ENCODE data around the gene SEPTIN11. TPM values are rescaled to one million over a fixed set of nuclear protein-coding genes. Genes with fewer than 3 reads are reported as not detected.

SEPTIN11 gene
- total and polyA plus RNA-seq, 9 of the 15 experiments (the other 6 are each of a cell fraction or from before 2014, with no cell fraction given), result 25.7 to 142 (median 84.3) TPM

- Histone ChIP-seq H3K4me3 (no peak overlapping the region), H3K4me1 (replicated peaks in 1 of 2; ENCODE audit: control insufficient read depth in 2 of 2, insufficient read depth in 2 of 2, low read length in 2 of 2) (peaks cover 5 to 15% of the 10 kb centered on the region in 2 experiments; a peak in 3 of 5 replicates), H3K4me2 (ENCODE audit: insufficient read depth, low read length) (no peak overlapping the region), H3K79me2 (ENCODE audit: control insufficient read depth, insufficient read depth, low read length) (peaks cover 75% of the 10 kb centered on the region), H2AFZ (ENCODE audit: low read depth, low read length) (no peak overlapping the region), H3K36me3 (ENCODE audit: control insufficient read depth, insufficient read depth, low read length) (peaks cover 5% of the 10 kb centered on the region; the same call in 2 of the 3 replicates), H4K20me1 (replicated peaks; ENCODE audit: control insufficient read depth, insufficient read depth, low read length) (no peaks in the 10 kb centered on the region), H3K9me3 (replicated peaks; ENCODE audit: control insufficient read depth, insufficient read depth, low read depth, low read length) (no peaks in the 10 kb centered on the region), H3K9ac (ENCODE audit: insufficient read depth in 1 of 2, low read depth in 2 of 2, low read length in 2 of 2) (no peak overlapping the region), H3K27ac (ENCODE audit: extremely low read depth, low read depth, low read length) (no peak overlapping the region), H3K27me3 (ENCODE audit: control insufficient read depth in 2 of 2, insufficient read depth in 2 of 2, low read length in 2 of 2) (no peaks in the 10 kb centered on the region), H3K9me1 (ENCODE audit: control insufficient read depth, insufficient read depth, low read length) (no peaks in the 10 kb centered on the region)
- peak; percentile 56 for ATAC-seq
- intact Hi-C loops (cut with micrococcal nuclease) (no loop called here), in situ Hi-C loops (cut with MboI) (no loop called here)
- DNase-seq (ENCODE audit: extremely low read depth in 1 of 4, low spot score in 3 of 4), result peak; percentile 16 to 23 (median 20)
- 80% methylated on average over 3 of the region's 3 CpGs for WGBS (ENCODE audit: insufficient coverage, low coverage, missing lambda C conversion rate)
- POLR2A ChIA-PET, result no interaction called here
- peak; percentile 61 for FAIRE-seq
- no TSS peak for BruUV-seq (replicated peaks)
- CTCF ChIA-PET (ENCODE audit: low intra/inter-chr PET ratio), result interaction anchor here (0.6 to 1.2 kb wide), 3 partner anchors 37 to 988 kb away, joined by 3 to 4 read pairs (median 4); no protein-coding TSS in a partner anchor
- TF ChIP-seq ZNF609 (CRISPR knock-in tag; IDR thresholded peaks at IDR 0.05; ENCODE audit: borderline replicate concordance) (no peak), GTF3C2 (IDR thresholded peaks at IDR 0.05; ENCODE audit: borderline replicate concordance, extremely low read depth, insufficient read length) (no peak), U2AF2 (optimal IDR thresholded peaks at IDR 0.05; ENCODE audit: low read depth, low read length) (no peak), SNIP1 (IDR thresholded peaks at IDR 0.05; ENCODE audit: low read depth) (no peak), KLF13 (tag; IDR thresholded peaks at IDR 0.05; ENCODE audit: borderline replicate concordance, low read depth) (no peak), MXD1 (CRISPR knock-in tag; IDR thresholded peaks at IDR 0.05; ENCODE audit: borderline replicate concordance, poor library complexity, severe bottlenecking) (no peak), HMBOX1 (IDR thresholded peaks at IDR 0.05) (peak; percentile 35; the same call in 1 of the 2 replicates), SFPQ (IDR thresholded peaks at IDR 0.05; ENCODE audit: low read depth, low read length) (no peak)
Measured at GRCh38 chr4:76984127-76984526, 34.6 kb downstream of the SEPTIN11 start.
